ENCODE measurements around the gene NBPF9. TPM values are rescaled to one million over a fixed set of nuclear protein-coding genes. Genes with fewer than 3 reads are reported as not detected.
A peak's percentile ranks its signal among the peaks of the same experiment; 100 is the strongest.
"Not testable (repeated sequence)": the region's sequence is repeated elsewhere in the genome, so short reads cannot be mapped to it uniquely, and the experiment has no call there.

NBPF9 gene
- total RNA-seq, 2 experiments from 2014 or later = 26.6 to 28.4 TPM

GRCh38 chr1:149064611-149065010 lies 38.7 kb downstream of the NBPF9 start:
- H3K27ac Mint-ChIP-seq = peak overlapping the region; percentile 36
- DNase-seq, H3K4me3 Mint-ChIP-seq, H3K27me3 Mint-ChIP-seq, CTCF ChIA-PET, POLR2A ChIA-PET, H3K9me3 Mint-ChIP-seq, H3K4me1 Mint-ChIP-seq: not testable (repeated sequence)
- peaks cover 10% of the 10 kb centered on the region for H3K36me3 Mint-ChIP-seq (ENCODE audit: low read depth)

- DNase-seq; H3K9me3 Mint-ChIP-seq; H3K4me1 Mint-ChIP-seq; CTCF ChIA-PET; H3K27me3 Mint-ChIP-seq; POLR2A ChIA-PET; H3K27ac Mint-ChIP-seq; H3K36me3 Mint-ChIP-seq (ENCODE audit: low read depth); H3K4me3 Mint-ChIP-seq: not testable (repeated sequence)
Observed at GRCh38 chr1:149043056-149043455, 60.3 kb downstream of the NBPF9 start.

- H3K36me3 Mint-ChIP-seq (ENCODE audit: low read depth); POLR2A ChIA-PET; H3K4me3 Mint-ChIP-seq; H3K4me1 Mint-ChIP-seq; H3K27ac Mint-ChIP-seq; CTCF ChIA-PET; DNase-seq; H3K9me3 Mint-ChIP-seq; H3K27me3 Mint-ChIP-seq: not testable (repeated sequence)
Observed at GRCh38 chr1:149033916-149034315, 69.4 kb downstream of the NBPF9 start.

- CTCF ChIA-PET = not testable (repeated sequence)
Observed at GRCh38 chr1:149024327-149024726, 79.0 kb downstream of the NBPF9 start.

GRCh38 chr1:149018577-149018976 lies 84.8 kb downstream of the NBPF9 start:
- DNase-seq; CTCF ChIA-PET; POLR2A ChIA-PET; H3K9me3 Mint-ChIP-seq; H3K27me3 Mint-ChIP-seq; H3K4me1 Mint-ChIP-seq; H3K27ac Mint-ChIP-seq; H3K36me3 Mint-ChIP-seq (ENCODE audit: low read depth); H3K4me3 Mint-ChIP-seq: not testable (repeated sequence)

More at GRCh38 chr1:149024327-149024726, 79.0 kb downstream of the NBPF9 start:
- H3K27ac Mint-ChIP-seq; H3K27me3 Mint-ChIP-seq; H3K36me3 Mint-ChIP-seq (ENCODE audit: low read depth); H3K4me3 Mint-ChIP-seq; H3K9me3 Mint-ChIP-seq; POLR2A ChIA-PET; DNase-seq; H3K4me1 Mint-ChIP-seq: not testable (repeated sequence)

GRCh38 chr1:149016626-149017025 lies 86.7 kb downstream of the NBPF9 start:
- H3K27me3 Mint-ChIP-seq; POLR2A ChIA-PET; H3K27ac Mint-ChIP-seq; H3K4me3 Mint-ChIP-seq; DNase-seq; H3K4me1 Mint-ChIP-seq; H3K9me3 Mint-ChIP-seq; CTCF ChIA-PET; H3K36me3 Mint-ChIP-seq (ENCODE audit: low read depth): not testable (repeated sequence)

- H3K9me3 Mint-ChIP-seq; CTCF ChIA-PET; DNase-seq; H3K4me1 Mint-ChIP-seq; POLR2A ChIA-PET; H3K27me3 Mint-ChIP-seq; H3K27ac Mint-ChIP-seq; H3K4me3 Mint-ChIP-seq; H3K36me3 Mint-ChIP-seq (ENCODE audit: low read depth): not testable (repeated sequence)
Observed at GRCh38 chr1:149015522-149015921, 87.8 kb downstream of the NBPF9 start.

- H3K36me3 Mint-ChIP-seq (ENCODE audit: low read depth); H3K27me3 Mint-ChIP-seq; CTCF ChIA-PET; H3K4me1 Mint-ChIP-seq; H3K9me3 Mint-ChIP-seq; H3K4me3 Mint-ChIP-seq; POLR2A ChIA-PET; DNase-seq; H3K27ac Mint-ChIP-seq: not testable (repeated sequence)
Observed at GRCh38 chr1:149013513-149013912, 89.8 kb downstream of the NBPF9 start.

GRCh38 chr1:149012599-149012998 lies 90.8 kb downstream of the NBPF9 start:
- H3K4me3 Mint-ChIP-seq; H3K27ac Mint-ChIP-seq; CTCF ChIA-PET; H3K9me3 Mint-ChIP-seq; H3K4me1 Mint-ChIP-seq; DNase-seq; H3K36me3 Mint-ChIP-seq (ENCODE audit: low read depth); POLR2A ChIA-PET; H3K27me3 Mint-ChIP-seq: not testable (repeated sequence)

GRCh38 chr1:149009761-149010160 lies 93.6 kb downstream of the NBPF9 start:
- DNase-seq; H3K4me1 Mint-ChIP-seq; H3K36me3 Mint-ChIP-seq (ENCODE audit: low read depth); H3K27ac Mint-ChIP-seq; CTCF ChIA-PET; H3K4me3 Mint-ChIP-seq; H3K27me3 Mint-ChIP-seq; POLR2A ChIA-PET; H3K9me3 Mint-ChIP-seq: not testable (repeated sequence)

GRCh38 chr1:149008769-149009168 lies 94.6 kb downstream of the NBPF9 start:
- H3K36me3 Mint-ChIP-seq (ENCODE audit: low read depth); H3K27me3 Mint-ChIP-seq; DNase-seq; H3K9me3 Mint-ChIP-seq; CTCF ChIA-PET; POLR2A ChIA-PET; H3K4me1 Mint-ChIP-seq; H3K4me3 Mint-ChIP-seq; H3K27ac Mint-ChIP-seq: not testable (repeated sequence)

GRCh38 chr1:149008326-149008725 lies 95.0 kb downstream of the NBPF9 start:
- H3K27ac Mint-ChIP-seq; H3K27me3 Mint-ChIP-seq; H3K9me3 Mint-ChIP-seq; POLR2A ChIA-PET; H3K4me3 Mint-ChIP-seq; DNase-seq; H3K4me1 Mint-ChIP-seq; H3K36me3 Mint-ChIP-seq (ENCODE audit: low read depth); CTCF ChIA-PET: not testable (repeated sequence)
